HCT116 (cell line): ENCODE measurements around the gene TRA2A. TPM values are rescaled to one million over a fixed set of nuclear protein-coding genes. Genes with fewer than 3 reads are reported as not detected.

Experiments used
- ATAC-seq: fragments of 200-7000 bp; cut with Tn5 transposase; 2 replicates; pipeline ENCODE4 v1.9.1; 2020; ENCODE audit warnings: mild to moderate bottlenecking, moderate library complexity
- BruUV-seq: library from RNA; stranded (reverse); fragments of 400-500 nt; replicated peaks from 2 replicates; lab custom pipeline; 2021; lab: Mats Ljungman, UMichigan
- CTCF ChIA-PET: fragments of 300-600 bp; sonication (Branson Sonifier 250); formaldehyde crosslinking; loops from one replicate; lab custom pipeline; 2021; ENCODE audit warnings: antibody characterized with exemption; lab: Charles Lee
- POLR2A ChIA-PET: fragments of 300-600, 350-600 bp; sonication (Branson Sonifier 250); formaldehyde crosslinking; loops from one replicate; lab custom pipeline; 2021; ENCODE audit warnings: antibody characterized with exemption; lab: Charles Lee
- RAD21 ChIA-PET, 2 experiments: fragments of 300-600 bp; sonication (Branson Sonifier 250); formaldehyde crosslinking; loops; one replicate each; lab custom pipeline; 2023; ENCODE audit warnings: low total read pairs in 2 of 2; ENCODE audit not compliant: uncharacterized antibody in 2 of 2, unreplicated experiment in 2 of 2, low non-redundant PET in 1 of 2; lab: Charles Lee
- DNase-seq: peaks from one replicate; pipeline ENCODE4 v3.0.0-alpha.2; 2010; ENCODE audit warnings: low read depth, low spot score
- H2AFZ ChIP-seq: fragments of 200-600 bp; shearing (Covaris generic), sonication (generic); 2 replicates; pipeline ENCODE4 v1.6.1; 2017; ENCODE audit warnings: low read depth, mixed run types, mixed read lengths, antibody characterized with exemption, low read length; ENCODE audit not compliant: poor library complexity, severe bottlenecking
- H3K27ac ChIP-seq: 2 replicates; pipeline ENCODE4 v1.5.1; 2012; ENCODE audit warnings: low read depth, low read length
- H3K27me3 ChIP-seq: fragments of 200-600 bp; sonication (generic); 2 replicates; pipeline ENCODE4 v1.6.1; 2016; ENCODE audit warnings: mixed run types, low read length, mixed read lengths; ENCODE audit not compliant: insufficient read depth
- H3K36me3 ChIP-seq, 2 experiments: fragments of 200-500 bp in 1 of 2; fragments of 200-600 bp in 1 of 2; sonication (Bioruptor generic) in 1 of 2; sonication (generic) in 1 of 2; 2 replicates each; pipeline versions ENCODE4 v1.5.1 to v1.6.1; 2014 to 2016; ENCODE audit warnings: low read length in 2 of 2, inconsistent platforms in 1 of 2, mixed read lengths in 1 of 2, mixed run types in 1 of 2; ENCODE audit not compliant: insufficient read depth in 2 of 2, control insufficient read depth in 1 of 2
- H3K4me1 ChIP-seq, 2 experiments: fragments of 200-600 bp in 1 of 2; sonication (generic) in 1 of 2; 2 replicates each; pipeline versions ENCODE4 v1.5.1 to v1.6.1; 2012 to 2017; ENCODE audit warnings: low read length in 2 of 2, inconsistent platforms in 1 of 2, mild to moderate bottlenecking in 1 of 2, mixed read lengths in 1 of 2, mixed run types in 1 of 2, moderate library complexity in 1 of 2; ENCODE audit not compliant: insufficient read depth in 2 of 2, control insufficient read depth in 1 of 2
- H3K4me2 ChIP-seq: fragments of 200-600 bp; sonication (generic); 2 replicates; pipeline ENCODE4 v1.6.1; 2017; ENCODE audit warnings: mixed run types, low read length, mixed read lengths
- H3K4me3 ChIP-seq, 2 experiments: fragments of 200-600 bp in 1 of 2; sonication (generic) in 1 of 2; replicated peaks in 1 of 2; 2 replicates each; pipeline ENCODE4 v1.5.1; 2011 to 2016; ENCODE audit warnings: low read length in 2 of 2, control low read depth in 1 of 2, low read depth in 1 of 2, mild to moderate bottlenecking in 1 of 2, mixed read lengths in 1 of 2, mixed run types in 1 of 2
- H3K79me2 ChIP-seq: fragments of 200-600 bp; sonication (generic); 2 replicates; pipeline ENCODE4 v1.6.1; 2017; ENCODE audit warnings: mild to moderate bottlenecking, mixed run types, low read length, moderate library complexity, mixed read lengths; ENCODE audit not compliant: insufficient read depth
- H3K9ac ChIP-seq: fragments of 200-600 bp; sonication (generic); 2 replicates; pipeline ENCODE4 v1.6.1; 2016; ENCODE audit warnings: low read length, mixed read lengths
- H3K9me2 ChIP-seq: fragments of 200-600 bp; sonication (generic), shearing (Covaris generic); 2 replicates; pipeline ENCODE4 v1.6.1; 2017; ENCODE audit warnings: mixed run types, mild to moderate bottlenecking, moderate library complexity; ENCODE audit not compliant: insufficient read depth
- H3K9me3 ChIP-seq, 2 experiments: fragments of 200-500 bp in 1 of 2; fragments of 200-600 bp in 1 of 2; sonication (Bioruptor generic) in 1 of 2; sonication (generic) in 1 of 2; 2 replicates each; pipeline ENCODE4 v1.6.1; 2014 to 2017; ENCODE audit warnings: low read length in 2 of 2, mixed read lengths in 2 of 2, inconsistent platforms in 1 of 2, low read depth in 1 of 2, mild to moderate bottlenecking in 1 of 2, mixed run types in 1 of 2, moderate library complexity in 1 of 2; ENCODE audit not compliant: control insufficient read depth in 1 of 2, insufficient read depth in 1 of 2
- H4K20me1 ChIP-seq: fragments of 200-600 bp; sonication (generic), shearing (Covaris generic); 2 replicates; pipeline ENCODE4 v1.6.1; 2017; ENCODE audit warnings: mixed run types, mild to moderate bottlenecking, moderate library complexity; ENCODE audit not compliant: insufficient read depth
- CBX3 ChIP-seq: IDR thresholded peaks from 2 replicates; pipeline ENCODE4 v1.6.1; 2012; ENCODE audit warnings: low read depth
- CEBPB ChIP-seq: IDR thresholded peaks from 2 replicates; pipeline ENCODE4 v1.6.1; 2012; ENCODE audit warnings: low read depth
- EGR1 ChIP-seq: IDR thresholded peaks from 2 replicates; pipeline ENCODE4 v1.6.1; 2012; ENCODE audit warnings: low read depth
- ELF1 ChIP-seq: IDR thresholded peaks from 2 replicates; pipeline ENCODE4 v1.6.1; 2012; ENCODE audit warnings: low read depth, borderline replicate concordance
- EZH2 ChIP-seq: fragments of 200-600 bp; sonication (generic); IDR thresholded peaks from 2 replicates; pipeline ENCODE4 v1.6.1; 2017; ENCODE audit warnings: antibody characterized with exemption, mixed run types
- EZH2phosphoT487 ChIP-seq: fragments of 200-600 bp; IDR thresholded peaks from 2 replicates; pipeline ENCODE4 v1.6.1; 2018; ENCODE audit warnings: antibody characterized with exemption, borderline replicate concordance
- FOSL1 ChIP-seq: IDR thresholded peaks from 2 replicates; pipeline ENCODE4 v1.6.1; 2012; ENCODE audit warnings: low read depth
- JUND ChIP-seq: IDR thresholded peaks from 2 replicates; pipeline ENCODE4 v1.6.1; 2012
- POLR2A ChIP-seq: IDR thresholded peaks from 2 replicates; pipeline ENCODE4 v1.7.0; 2011; ENCODE audit warnings: borderline replicate concordance; ENCODE audit not compliant: insufficient read depth, insufficient read length; ENCODE audit errors: extremely low read depth
- POLR2AphosphoS5 ChIP-seq: IDR thresholded peaks from 2 replicates; pipeline ENCODE4 v1.6.1; 2011; ENCODE audit warnings: mild to moderate bottlenecking, low read depth, low read length, moderate library complexity
- RAD21 ChIP-seq: IDR thresholded peaks from 2 replicates; pipeline ENCODE4 v1.6.1; 2012; ENCODE audit warnings: low read depth, mild to moderate bottlenecking
- REST ChIP-seq: IDR thresholded peaks from 2 replicates; pipeline ENCODE4 v1.6.1; 2012; ENCODE audit warnings: low read depth
- SIN3A ChIP-seq: IDR thresholded peaks from 2 replicates; pipeline ENCODE4 v1.6.1; 2012; ENCODE audit warnings: low read depth
- SP1 ChIP-seq: IDR thresholded peaks from 2 replicates; pipeline ENCODE4 v1.6.1; 2012; ENCODE audit warnings: low read depth
- SRF ChIP-seq: IDR thresholded peaks from 2 replicates; pipeline ENCODE4 v1.6.1; 2012; ENCODE audit warnings: low read depth
- YY1 ChIP-seq: IDR thresholded peaks from 2 replicates; pipeline ENCODE4 v1.6.1; 2011; ENCODE audit warnings: low read length, low read depth, moderate library complexity, mild to moderate bottlenecking; ENCODE audit not compliant: insufficient replicate concordance; ENCODE audit errors: extremely low read depth
- ZFX ChIP-seq: fragments of 450-650 bp; IDR thresholded peaks from 2 replicates; pipeline ENCODE4 v1.6.1; 2017
- ZNF274 ChIP-seq: fragments of 200-500 bp; sonication (Bioruptor generic); IDR thresholded peaks from 2 replicates; pipeline ENCODE4 v1.6.1; 2014; ENCODE audit warnings: mild to moderate bottlenecking, low read depth, low read length, inconsistent platforms
- intact Hi-C: fragments of 100-400 bp; cut with micrococcal nuclease; formaldehyde crosslinking; loops from 2 replicates; pipeline ENCODE4 v1.10.0; 2022
- total RNA-seq: library from RNA; stranded (reverse); gene quantifications from one replicate; pipeline ENCODE4 v1.2.1, GENCODE V29; 2021; ENCODE audit not compliant: unreplicated experiment
- TF ChIP-seq, protein P1 (sequence below), 3 experiments: fragments of 200-600 bp in 1 of 3; sonication (generic) in 1 of 3; IDR thresholded peaks in 2 of 3; conservative IDR thresholded peaks in 1 of 3; 2 replicates each; pipeline ENCODE4 v1.5.1; 2012 to 2017; ENCODE audit warnings: low read depth in 2 of 3, low read length in 2 of 3, antibody characterized with exemption in 1 of 3, borderline replicate concordance in 1 of 3, control low read depth in 1 of 3, mild to moderate bottlenecking in 1 of 3, mixed read lengths in 1 of 3, mixed run types in 1 of 3, moderate library complexity in 1 of 3; ENCODE audit not compliant: insufficient read depth in 1 of 3

TRA2A gene
- total RNA-seq, 1 experiment from 2014 or later, result 122 TPM

- Histone ChIP-seq H3K4me1 (peaks cover 0 to 7% of the 10 kb centered on the region in 2 experiments; a peak in 1 of 4 replicates), H3K9me2 (no peaks in the 10 kb centered on the region), H3K27me3 (no peaks in the 10 kb centered on the region), H3K27ac (no peak overlapping the region), H4K20me1 (peaks cover 15% of the 10 kb centered on the region; the same call in 1 of the 2 replicates), H3K4me2 (no peak overlapping the region), H3K4me3 (no peak overlapping the region), H3K9ac (no peak overlapping the region), H3K9me3 (no peaks in the 10 kb centered on the region), H3K36me3 (peaks cover 1 to 12% of the 10 kb centered on the region in 2 experiments; a peak in 3 of 4 replicates), H3K79me2 (peaks cover 98% of the 10 kb centered on the region), H2AFZ (no peak overlapping the region)
- DNase-seq (no peak), ATAC-seq (no peak)
- POLR2A ChIA-PET, result interaction anchor here (0.9 kb wide), 1 partner anchor 27 kb away, joined by 3 read pairs; no protein-coding TSS in a partner anchor
- intact Hi-C loops, result no loop called here
- no peak for TF ChIP-seq CBX3
- no peak for TF ChIP-seq REST
- no peak for TF ChIP-seq ELF1
- TF ChIP-seq FOSL1, result no peak
- TF ChIP-seq EZH2phosphoT487, result no peak
- TF ChIP-seq SRF, result no peak
- no peak for TF ChIP-seq YY1
- no peak for TF ChIP-seq POLR2A
- TF ChIP-seq JUND, result no peak
- no peak for TF ChIP-seq SIN3A
- no peak for TF ChIP-seq RAD21
- TF ChIP-seq ZNF274, result no peak
- TF ChIP-seq EZH2, result no peak
- no peak for TF ChIP-seq SP1
- TF ChIP-seq POLR2AphosphoS5, result no peak
- no peak for TF ChIP-seq CEBPB
- TF ChIP-seq ZFX, result no peak
- TF ChIP-seq, protein P1, sequence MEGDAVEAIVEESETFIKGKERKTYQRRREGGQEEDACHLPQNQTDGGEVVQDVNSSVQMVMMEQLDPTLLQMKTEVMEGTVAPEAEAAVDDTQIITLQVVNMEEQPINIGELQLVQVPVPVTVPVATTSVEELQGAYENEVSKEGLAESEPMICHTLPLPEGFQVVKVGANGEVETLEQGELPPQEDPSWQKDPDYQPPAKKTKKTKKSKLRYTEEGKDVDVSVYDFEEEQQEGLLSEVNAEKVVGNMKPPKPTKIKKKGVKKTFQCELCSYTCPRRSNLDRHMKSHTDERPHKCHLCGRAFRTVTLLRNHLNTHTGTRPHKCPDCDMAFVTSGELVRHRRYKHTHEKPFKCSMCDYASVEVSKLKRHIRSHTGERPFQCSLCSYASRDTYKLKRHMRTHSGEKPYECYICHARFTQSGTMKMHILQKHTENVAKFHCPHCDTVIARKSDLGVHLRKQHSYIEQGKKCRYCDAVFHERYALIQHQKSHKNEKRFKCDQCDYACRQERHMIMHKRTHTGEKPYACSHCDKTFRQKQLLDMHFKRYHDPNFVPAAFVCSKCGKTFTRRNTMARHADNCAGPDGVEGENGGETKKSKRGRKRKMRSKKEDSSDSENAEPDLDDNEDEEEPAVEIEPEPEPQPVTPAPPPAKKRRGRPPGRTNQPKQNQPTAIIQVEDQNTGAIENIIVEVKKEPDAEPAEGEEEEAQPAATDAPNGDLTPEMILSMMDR (IDR thresholded peaks at IDR 0.05 in 2 of 3, conservative IDR thresholded peaks at IDR 0.05 in 1 of 3; ENCODE audit: borderline replicate concordance in 1 of 3, insufficient read depth in 1 of 3, low read depth in 2 of 3, low read length in 2 of 3), result no peak
- no peak for TF ChIP-seq EGR1
- RAD21 ChIA-PET, result no interaction called here
- CTCF ChIA-PET, result no interaction called here
- no TSS peak for BruUV-seq
Observed at GRCh38 chr7:23456093-23456492, 75.7 kb downstream of the TRA2A start.
